IPS-18a (cell line): ENCODE measurements around the gene MAPK8IP2.

Experiments
- H3K27ac ChIP-seq: one replicate; pipeline ENCODE4 v1.5.1; 2013; ENCODE audit warnings: low read length
- H3K27me3 ChIP-seq: one replicate; pipeline ENCODE4 v1.6.1; 2013; ENCODE audit warnings: mild to moderate bottlenecking, low read length; ENCODE audit not compliant: control insufficient read depth, insufficient read depth
- H3K36me3 ChIP-seq: one replicate; pipeline ENCODE4 v1.6.1; 2013; ENCODE audit warnings: low read depth, low read length; ENCODE audit not compliant: control insufficient read depth
- H3K4me1 ChIP-seq: one replicate; pipeline ENCODE4 v1.6.1; 2013; ENCODE audit warnings: low read depth, low read length; ENCODE audit not compliant: control insufficient read depth
- H3K4me3 ChIP-seq: one replicate; pipeline ENCODE4 v1.5.1; 2013; ENCODE audit warnings: low read length
- H3K9ac ChIP-seq: one replicate; pipeline ENCODE4 v1.6.1; 2013; ENCODE audit warnings: mild to moderate bottlenecking, low read length, moderate library complexity
- H3K9me3 ChIP-seq: one replicate; pipeline ENCODE4 v1.6.1; 2013; ENCODE audit warnings: low read depth, low read length; ENCODE audit not compliant: control insufficient read depth

The MAPK8IP2 gene

DNA sequence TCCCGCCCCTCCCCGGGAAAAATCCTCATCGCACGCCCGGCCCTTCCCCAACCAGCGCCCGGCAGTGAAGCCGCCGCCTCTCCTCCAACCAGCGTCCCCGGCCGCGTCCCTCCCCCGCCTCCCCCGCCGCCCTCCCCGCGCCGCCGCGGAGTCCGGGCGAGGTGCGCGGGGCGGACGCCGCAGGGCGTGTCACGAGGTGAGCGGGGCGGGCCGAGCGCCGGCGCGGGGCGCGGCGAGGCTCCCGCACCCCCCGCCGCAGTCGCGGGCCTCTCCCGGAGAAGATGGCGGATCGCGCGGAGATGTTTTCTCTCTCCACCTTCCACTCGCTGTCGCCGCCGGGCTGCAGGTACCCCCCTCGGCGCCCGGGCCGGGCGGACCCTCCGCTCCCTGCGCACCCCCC lies at the start of gene MAPK8IP2:
Gene MAPK8IP2, plus strand, starts transcription at position 256 of the 400 bp plus-strand sequence. Its CDS starts 26 bp downstream, at position 282.
- Histone ChIP-seq H3K4me1 (no peaks in the 10 kb centered on the region), H3K4me3 (peak within 1 kb of the TSS; percentile 42), H3K27me3 (peaks cover 40% of the 10 kb centered on the region), H3K36me3 (no peaks in the 10 kb centered on the region), H3K27ac (no peak within 1 kb of the TSS), H3K9me3 (no peaks in the 10 kb centered on the region), H3K9ac (no peak within 1 kb of the TSS)

DNA sequence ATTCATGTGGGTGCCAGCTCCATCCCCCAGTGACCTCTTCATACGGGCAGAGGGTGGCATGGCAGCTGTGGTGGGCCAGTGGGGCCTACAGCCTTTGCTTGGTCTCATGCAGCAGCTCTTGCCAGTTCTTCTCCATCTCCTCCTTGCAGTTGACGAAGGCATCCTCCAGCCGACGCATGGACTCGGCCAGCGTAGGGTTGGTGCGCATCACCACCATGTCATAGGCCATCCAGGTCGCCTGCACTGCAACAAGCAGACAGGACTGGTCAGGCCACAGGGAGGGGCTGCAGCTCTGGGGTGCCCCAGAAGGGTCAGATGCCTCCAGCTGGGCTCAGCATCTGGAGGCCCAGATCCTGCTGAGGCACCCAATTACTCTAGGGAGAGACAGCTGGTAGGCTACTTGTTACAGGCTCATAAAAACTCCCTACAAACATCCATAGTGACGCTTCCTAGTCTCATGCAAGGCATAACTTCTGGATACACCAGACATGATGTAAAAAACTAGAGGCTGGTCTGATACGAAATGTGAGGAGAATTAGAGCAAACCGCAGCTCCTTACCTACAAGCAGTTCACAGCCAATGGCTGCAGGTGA lies 49.3 kb upstream of the MAPK8IP2 start:
- H3K27ac ChIP-seq = no peak overlapping the region
- H3K9me3 ChIP-seq = no peaks in the 10 kb centered on the region
- H3K9ac ChIP-seq = no peak overlapping the region
- H3K36me3 ChIP-seq = no peaks in the 10 kb centered on the region
- no peak overlapping the region for H3K4me3 ChIP-seq
- peaks cover 3% of the 10 kb centered on the region for H3K4me1 ChIP-seq
- no peaks in the 10 kb centered on the region for H3K27me3 ChIP-seq

DNA sequence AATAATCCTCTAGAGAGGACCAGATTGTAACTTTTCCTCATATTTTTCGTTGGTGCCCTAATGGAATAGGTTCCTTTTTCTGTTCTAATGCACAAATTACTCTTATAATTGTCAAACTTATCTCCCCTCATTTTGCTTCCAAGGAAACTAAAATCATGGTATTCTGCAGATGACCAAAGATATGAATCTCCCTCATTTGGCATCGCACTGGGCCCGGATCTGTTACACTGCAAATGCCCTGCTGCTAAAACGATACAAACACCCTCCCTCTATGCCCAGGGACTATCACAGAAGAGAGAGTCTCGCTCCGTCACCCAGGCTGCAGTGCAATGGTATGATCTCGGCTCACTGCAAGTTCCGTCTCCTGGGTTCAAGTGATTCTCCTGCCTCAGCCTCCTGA lies 47.3 kb upstream of the MAPK8IP2 start:
- H3K4me1 ChIP-seq = peaks cover 3% of the 10 kb centered on the region
- no peak overlapping the region for H3K27ac ChIP-seq
- H3K36me3 ChIP-seq = no peaks in the 10 kb centered on the region
- H3K9ac ChIP-seq = no peak overlapping the region
- no peaks in the 10 kb centered on the region for H3K9me3 ChIP-seq
- no peaks in the 10 kb centered on the region for H3K27me3 ChIP-seq
- H3K4me3 ChIP-seq = no peak overlapping the region

GRCh38 chr22:50556703-50557102 lies 43.9 kb upstream of the MAPK8IP2 start:
- H3K9me3 ChIP-seq = no peaks in the 10 kb centered on the region
- no peak overlapping the region for H3K4me3 ChIP-seq
- no peak overlapping the region for H3K9ac ChIP-seq
- H3K27me3 ChIP-seq = no peaks in the 10 kb centered on the region
- H3K4me1 ChIP-seq = peaks cover 3% of the 10 kb centered on the region
- no peaks in the 10 kb centered on the region for H3K36me3 ChIP-seq
- H3K27ac ChIP-seq = no peak overlapping the region

DNA sequence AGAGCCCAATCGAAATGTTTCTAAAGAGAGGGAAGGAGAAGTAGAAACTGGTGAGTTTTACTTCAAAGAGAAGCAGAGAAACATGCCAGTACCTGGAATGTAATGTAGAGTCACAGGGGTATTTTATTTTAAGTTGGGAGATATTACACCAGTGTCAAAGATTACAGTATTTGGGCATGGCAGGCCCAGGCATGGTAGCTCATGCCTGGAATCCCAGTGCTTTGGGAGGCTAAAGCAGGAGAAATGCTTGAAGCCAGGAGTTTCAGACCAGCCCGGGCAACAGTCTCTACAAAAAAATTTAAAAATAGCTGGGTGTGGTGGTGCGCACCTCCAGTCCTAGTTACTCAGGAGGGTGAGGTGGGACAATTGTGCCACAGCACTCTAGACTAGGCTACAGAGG lies 40.6 kb upstream of the MAPK8IP2 start:
- H3K9ac ChIP-seq = no peak overlapping the region
- no peaks in the 10 kb centered on the region for H3K9me3 ChIP-seq
- H3K27me3 ChIP-seq = peaks cover 16% of the 10 kb centered on the region
- H3K27ac ChIP-seq = no peak overlapping the region
- H3K4me1 ChIP-seq = peaks cover 3% of the 10 kb centered on the region
- no peaks in the 10 kb centered on the region for H3K36me3 ChIP-seq
- no peak overlapping the region for H3K4me3 ChIP-seq

- H3K9me3 ChIP-seq = no peaks in the 10 kb centered on the region
Measured at GRCh38 chr22:50561401-50562358, 38.9 kb upstream of the MAPK8IP2 start.

DNA sequence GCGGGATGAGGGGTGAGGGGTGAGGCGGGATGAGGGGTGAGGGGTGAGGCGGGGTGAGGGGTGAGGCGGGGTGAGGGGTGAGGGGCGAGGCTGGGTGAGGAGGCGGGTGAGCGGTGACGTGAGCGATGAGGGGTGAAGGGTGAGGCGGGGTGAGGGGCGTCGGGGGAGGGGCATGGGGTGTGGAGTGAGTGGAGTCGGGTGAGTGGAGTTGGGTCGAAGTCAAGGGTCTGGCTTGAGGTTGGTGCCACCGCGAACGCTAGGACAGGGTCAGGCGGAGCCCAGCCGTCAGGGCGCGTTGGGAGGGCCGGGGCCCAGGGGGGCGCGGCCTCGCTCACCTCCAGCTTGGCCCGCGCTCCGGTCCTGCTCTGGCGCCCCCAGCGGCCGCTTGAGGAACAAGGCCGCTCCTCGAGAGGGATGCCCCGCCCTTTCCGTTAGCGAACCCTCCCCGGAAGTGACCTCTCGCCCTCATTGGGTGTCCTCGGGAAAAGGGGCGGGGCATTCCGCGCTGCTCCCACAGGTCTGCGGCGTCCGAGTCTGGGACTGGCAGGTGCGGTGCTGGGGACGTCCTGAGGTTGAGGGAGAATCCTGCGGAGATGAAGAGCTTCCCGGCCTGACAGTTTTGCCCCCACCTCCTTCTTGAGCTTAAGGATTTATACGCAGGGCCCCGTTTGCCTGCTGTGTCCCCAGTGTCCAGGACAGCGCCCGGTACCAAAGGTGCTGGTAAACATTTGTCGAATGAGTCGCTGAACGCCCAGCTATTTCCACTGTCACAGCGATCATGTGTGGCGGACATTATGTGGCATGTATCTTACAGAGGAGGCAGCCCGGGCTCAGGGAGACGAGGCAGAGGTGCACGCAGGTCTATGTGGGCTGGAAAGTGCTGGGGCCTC lies 37.8 kb upstream of the MAPK8IP2 start, which contains the start of gene SYCE3:
Gene SYCE3, minus strand, starts transcription at position 397 of the 890 bp plus-strand sequence. CDS start 6,514 bp downstream, outside the sequence.
- H3K36me3 ChIP-seq = peaks cover 3% of the 10 kb centered on the region
- no peaks in the 10 kb centered on the region for H3K9me3 ChIP-seq
- H3K9ac ChIP-seq = no peak within 1 kb of the TSS
- no peak within 1 kb of the TSS for H3K27ac ChIP-seq
- no peaks in the 10 kb centered on the region for H3K4me1 ChIP-seq
- H3K27me3 ChIP-seq = peaks cover 16% of the 10 kb centered on the region
- H3K4me3 ChIP-seq = peak within 1 kb of the TSS; percentile 91

More at GRCh38 chr22:50561401-50562358, 38.9 kb upstream of the MAPK8IP2 start:
- Histone ChIP-seq H3K27ac (no peak overlapping the region), H3K9ac (no peak overlapping the region), H3K4me3 (no peak overlapping the region), H3K36me3 (no peaks in the 10 kb centered on the region), H3K4me1 (no peaks in the 10 kb centered on the region), H3K27me3 (peaks cover 16% of the 10 kb centered on the region)

- no peak overlapping the region for H3K27ac ChIP-seq
Measured at GRCh38 chr22:50563413-50564160, 37.0 kb upstream of the MAPK8IP2 start.

DNA sequence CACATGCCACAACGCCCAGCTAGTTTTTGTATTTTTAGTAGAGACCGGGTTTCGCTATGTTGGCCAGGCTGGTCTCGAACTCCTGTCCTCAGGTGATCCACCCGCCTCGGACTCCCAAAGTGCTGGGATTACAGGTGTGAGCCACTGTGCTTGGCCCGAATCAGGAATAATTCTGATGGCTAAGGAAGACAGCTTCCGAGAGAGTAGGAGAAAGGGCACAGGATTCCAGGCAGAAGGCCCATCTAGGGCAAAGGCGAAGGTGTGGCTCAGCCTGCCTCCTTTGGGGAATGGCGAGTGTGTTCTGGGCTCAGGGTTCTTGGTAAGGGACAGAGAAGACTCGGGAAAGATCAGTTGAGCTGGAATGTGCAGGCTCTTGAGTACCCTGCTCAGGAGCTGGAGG lies 36.3 kb upstream of the MAPK8IP2 start:
- H3K27me3 ChIP-seq = peaks cover 16% of the 10 kb centered on the region
- peaks cover 12% of the 10 kb centered on the region for H3K36me3 ChIP-seq
- H3K4me1 ChIP-seq = no peaks in the 10 kb centered on the region
- no peaks in the 10 kb centered on the region for H3K9me3 ChIP-seq
- H3K4me3 ChIP-seq = no peak overlapping the region
- H3K27ac ChIP-seq = no peak overlapping the region
- H3K9ac ChIP-seq = no peak overlapping the region

More at GRCh38 chr22:50563413-50564160, 37.0 kb upstream of the MAPK8IP2 start:
- H3K4me1 ChIP-seq = no peaks in the 10 kb centered on the region
- H3K4me3 ChIP-seq = peak overlapping the region; percentile 91
- no peak overlapping the region for H3K9ac ChIP-seq
- H3K27me3 ChIP-seq = peaks cover 16% of the 10 kb centered on the region
- no peaks in the 10 kb centered on the region for H3K9me3 ChIP-seq
- peaks cover 6% of the 10 kb centered on the region for H3K36me3 ChIP-seq

DNA sequence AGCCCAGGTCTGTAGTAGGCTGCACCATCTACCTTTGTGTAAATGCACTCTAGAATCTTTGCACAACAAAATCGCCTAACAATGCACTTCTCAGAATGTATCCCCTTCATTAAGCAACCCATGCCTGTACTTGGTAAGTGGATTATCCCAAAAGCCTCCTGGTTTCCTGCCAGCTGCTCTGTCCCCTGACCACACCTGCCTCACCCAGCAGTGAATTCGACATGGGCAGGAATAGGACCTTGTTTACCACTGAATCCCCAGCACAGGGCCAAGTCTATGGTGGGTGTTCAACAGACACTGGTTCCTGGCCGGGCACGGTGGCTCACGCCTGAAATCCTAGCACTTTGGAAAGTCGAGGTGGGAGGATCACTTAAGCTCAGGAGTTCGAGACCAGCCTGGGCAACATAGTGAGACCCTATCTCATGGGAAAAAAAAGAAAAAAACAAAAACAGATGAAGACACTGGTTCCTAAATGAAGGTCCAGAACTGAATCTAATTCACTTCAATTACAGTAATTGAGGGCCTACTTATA lies 32.8 kb upstream of the MAPK8IP2 start:
- Histone ChIP-seq H3K27ac (no peak overlapping the region), H3K36me3 (peaks cover 42% of the 10 kb centered on the region), H3K9me3 (no peaks in the 10 kb centered on the region), H3K27me3 (peaks cover 16% of the 10 kb centered on the region), H3K4me3 (no peak overlapping the region), H3K9ac (no peak overlapping the region), H3K4me1 (no peaks in the 10 kb centered on the region)
